CD4-positive, alpha-beta T cell (primary cell): ENCODE results near the gene CMTM6. TPM values are rescaled to one million over a fixed set of nuclear protein-coding genes. Genes with fewer than 3 reads are reported as not detected.
A peak's percentile ranks its signal among the peaks of the same experiment; 100 is the strongest.

Source experiments
- ATAC-seq: fragments of 200-7000 bp; cut with Tn5 transposase; one replicate; pipeline ENCODE4 v1.10.0; 2022; ENCODE audit warnings: mild to moderate bottlenecking; ENCODE audit not compliant: poor library complexity
- CTCF ChIA-PET: fragments of 350-600 bp; sonication (Branson Sonifier 250); formaldehyde crosslinking; loops from one replicate; lab custom pipeline; 2021; ENCODE audit warnings: antibody characterized with exemption, inconsistent platforms; lab: Charles Lee
- POLR2A ChIA-PET: fragments of 350-600 bp; sonication (Branson Sonifier 250); formaldehyde crosslinking; loops from one replicate; lab custom pipeline; 2021; ENCODE audit warnings: antibody characterized with exemption, inconsistent platforms; lab: Charles Lee
- DNase-seq, 14 experiments: peaks; one replicate each; pipeline ENCODE4 v3.0.0-alpha.2; 2013 to 2020; ENCODE audit warnings: mixed read lengths in 2 of 14
- H3K27ac ChIP-seq, 2 donors: one replicate each; pipeline versions ENCODE4 v1.5.1 to v1.7.0; 2013; ENCODE audit warnings: low read length in 2 of 2, low read depth in 1 of 2, mild to moderate bottlenecking in 1 of 2
- H3K27me3 ChIP-seq, 2 experiments: 1 replicate in 1 of 2; 2 replicates in 1 of 2; pipeline versions ENCODE4 v1.6.1 to v1.7.0; 2013; ENCODE audit warnings: low read length in 2 of 2, control low read depth in 1 of 2, mild to moderate bottlenecking in 1 of 2, moderate library complexity in 1 of 2; ENCODE audit not compliant: insufficient read depth in 2 of 2, control insufficient read depth in 1 of 2
- H3K36me3 ChIP-seq: one replicate; pipeline ENCODE4 v1.6.1; 2013; ENCODE audit warnings: low read length, control low read depth; ENCODE audit not compliant: insufficient read depth
- H3K4me1 ChIP-seq: one replicate; pipeline ENCODE4 v1.6.1; 2013; ENCODE audit warnings: low read length, control low read depth; ENCODE audit not compliant: insufficient read depth
- H3K4me3 ChIP-seq: one replicate; pipeline ENCODE4 v1.5.1; 2013; ENCODE audit warnings: mild to moderate bottlenecking, low read length, moderate library complexity
- H3K9me3 ChIP-seq, 2 experiments: 1 replicate in 1 of 2; 2 replicates in 1 of 2; pipeline versions ENCODE4 v1.6.1 to v1.7.0; 2013; ENCODE audit warnings: low read length in 2 of 2, mild to moderate bottlenecking in 2 of 2, control low read depth in 1 of 2, moderate library complexity in 1 of 2; ENCODE audit not compliant: control insufficient read depth in 1 of 2, insufficient read depth in 1 of 2
- H3K27ac Mint-ChIP-seq: one replicate; pipeline ENCODE4 v1.8.0; 2020; ENCODE audit warnings: mixed read lengths
- H3K27me3 Mint-ChIP-seq: one replicate; pipeline ENCODE4 v1.8.0; 2021; ENCODE audit warnings: mixed read lengths
- H3K36me3 Mint-ChIP-seq: one replicate; pipeline ENCODE4 v1.8.0; 2021; ENCODE audit warnings: low read depth, mixed read lengths
- H3K4me1 Mint-ChIP-seq: one replicate; pipeline ENCODE4 v1.8.0; 2021; ENCODE audit warnings: low read depth, mixed read lengths
- H3K4me3 Mint-ChIP-seq: one replicate; pipeline ENCODE4 v1.8.0; 2020; ENCODE audit warnings: mild to moderate bottlenecking, mixed read lengths
- H3K9me3 Mint-ChIP-seq: one replicate; pipeline ENCODE4 v1.8.0; 2020; ENCODE audit warnings: mixed read lengths
- CTCF ChIP-seq: fragments of 200-600 bp; IDR thresholded peaks from one replicate; pipeline ENCODE4 v1.8.0; 2022; ENCODE audit warnings: antibody characterized with exemption, mild to moderate bottlenecking
- intact Hi-C, 2 experiments: fragments of 100-400 bp; cut with DNase I in 1 of 2; cut with micrococcal nuclease in 1 of 2; formaldehyde crosslinking; loops; one replicate each; pipeline versions ENCODE4 v1.15.1 to v1.9.0; 2023 to 2025; cut with DNase I, micrococcal nuclease
- total RNA-seq, 174 experiments: library from RNA in 2 of 174; stranded (reverse) in 2 of 174; gene quantifications; one replicate each; pipeline ENCODE4 v1.2.3 and lab custom pipeline; 2021 to 2026

The CMTM6 gene
- total RNA-seq, 2 experiments from 2014 or later, result 36.5 to 37.8 TPM

DNA sequence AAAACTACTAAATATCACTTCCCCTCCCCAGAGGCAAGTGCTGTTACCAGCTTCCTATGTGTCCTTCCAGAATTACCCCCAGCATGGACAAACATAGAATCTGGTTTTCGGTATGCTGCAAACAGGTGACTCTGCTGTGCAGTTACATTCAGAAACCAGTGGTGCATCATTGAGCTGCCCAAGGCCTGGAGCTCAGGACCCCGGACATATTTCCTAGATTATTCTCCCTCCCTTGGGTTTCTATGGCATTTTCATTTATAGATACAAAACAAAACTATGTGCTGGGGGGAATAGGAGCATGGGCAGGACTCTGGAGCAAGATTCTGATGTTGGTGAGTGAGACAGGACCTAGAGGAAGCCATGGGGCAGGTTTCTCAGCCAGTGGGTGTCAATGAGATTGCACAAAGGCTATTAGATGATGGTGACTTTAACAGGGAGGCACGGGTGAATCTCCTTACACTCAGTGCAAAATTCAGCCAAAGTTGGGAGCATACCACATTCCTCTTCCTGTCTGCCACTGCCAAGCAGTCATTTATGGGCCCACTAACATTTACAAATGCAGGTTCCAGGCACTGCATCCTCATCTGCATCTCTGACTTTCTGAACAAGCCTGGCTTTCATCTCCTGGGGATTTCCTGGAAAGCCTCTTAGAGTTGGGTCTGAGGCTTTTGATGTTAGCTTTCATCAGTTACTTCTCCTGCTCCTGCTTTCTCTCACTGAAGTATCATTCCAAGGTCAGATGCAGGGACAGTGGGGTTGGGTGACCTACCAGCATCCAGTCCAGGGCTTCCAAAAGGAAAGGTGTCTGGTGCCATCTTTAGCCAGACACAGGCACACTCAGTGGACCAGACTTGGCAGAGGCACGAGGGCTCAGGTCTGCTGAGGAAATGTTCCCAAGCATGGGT, 66.5 kb downstream of the CMTM6 start:
- Histone ChIP-seq H3K36me3 (peaks cover 3% of the 10 kb centered on the region), H3K9me3 (no peaks in the 10 kb centered on the region), H3K27ac (peak overlapping the region in 1 of 2 donors; percentile 55), H3K27me3 (no peaks in the 10 kb centered on the region), H3K4me1 (peaks cover 84% of the 10 kb centered on the region), H3K4me3 (no peak overlapping the region)
- Mint-ChIP-seq H3K4me1 (peaks cover 76% of the 10 kb centered on the region), H3K4me3 (peak overlapping the region; percentile 63), H3K9me3 (no peaks in the 10 kb centered on the region), H3K27ac (peak overlapping the region; percentile 95), H3K36me3 (peaks cover 21% of the 10 kb centered on the region), H3K27me3 (no peaks in the 10 kb centered on the region)
- POLR2A ChIA-PET, result interaction anchor here (1.0 to 3.5 kb wide), 4 partner anchors 8 to 21 kb away, joined by 3 to 20 read pairs (median 12); no protein-coding TSS in a partner anchor
- DNase-seq, result peak in 3 of 14 experiments; percentile 49 to 65 (median 58)
- CTCF ChIA-PET, result interaction anchor here (3.8 kb wide), 1 partner anchor 32 kb away, joined by 20 read pairs; no protein-coding TSS in a partner anchor
- TF ChIP-seq CTCF, result no peak
- ATAC-seq, result no peak
- intact Hi-C loops, result no loop called here

DNA sequence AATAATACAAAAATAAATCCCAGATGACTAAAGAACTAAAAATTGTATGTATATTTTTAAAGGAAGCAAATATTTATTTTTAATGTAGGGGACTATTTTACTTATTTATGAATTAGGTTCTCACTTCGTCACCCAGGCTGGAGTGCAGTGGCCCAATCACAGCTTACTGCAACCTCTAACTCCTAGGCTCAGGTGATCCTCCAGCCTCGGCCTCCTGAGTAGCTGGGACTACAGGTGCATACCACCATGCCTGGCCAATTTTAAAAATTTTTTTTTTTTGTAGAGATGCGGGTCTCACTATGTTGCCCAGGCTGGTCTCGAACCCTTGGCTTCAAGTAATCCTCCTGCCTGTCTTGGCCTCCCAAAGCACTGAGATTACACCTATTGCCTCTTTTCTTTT, 68.4 kb downstream of the CMTM6 start:
- peak overlapping the region; percentile 95 for H3K27ac Mint-ChIP-seq
- no peak for ATAC-seq
- intact Hi-C loops, result loop anchor here (5.0 kb wide), 2 partner anchors 33 to 37 kb away; no protein-coding TSS in a partner anchor
- no peak for TF ChIP-seq CTCF
- no peaks in the 10 kb centered on the region for H3K27me3 ChIP-seq
- no peak overlapping the region for H3K4me3 Mint-ChIP-seq
- H3K4me3 ChIP-seq, result no peak overlapping the region
- ChIA-PET POLR2A (interaction anchor here (1.1 to 3.8 kb wide), 8 partner anchors 10 to 63 kb away, joined by 3 to 50 read pairs (median 13); partner anchors contain the start of gene CMTM7), CTCF (interaction anchor here (0.6 to 2.4 kb wide), 5 partner anchors 13 to 34 kb away, joined by 3 to 10 read pairs (median 3); no protein-coding TSS in a partner anchor)
- H3K4me1 Mint-ChIP-seq, result peaks cover 72% of the 10 kb centered on the region
- H3K36me3 ChIP-seq, result peaks cover 3% of the 10 kb centered on the region
- no peaks in the 10 kb centered on the region for H3K27me3 Mint-ChIP-seq
- H3K4me1 ChIP-seq, result peaks cover 80% of the 10 kb centered on the region
- DNase-seq, result no peak
- peak overlapping the region in 1 of 2 donors; percentile 86 for H3K27ac ChIP-seq
- H3K9me3 ChIP-seq, result no peaks in the 10 kb centered on the region
- no peaks in the 10 kb centered on the region for H3K9me3 Mint-ChIP-seq
- peaks cover 24% of the 10 kb centered on the region for H3K36me3 Mint-ChIP-seq

GRCh38 chr3:32432711-32433530, 69.7 kb downstream of the CMTM6 start:
- peaks cover 3% of the 10 kb centered on the region for H3K36me3 ChIP-seq
- H3K27ac ChIP-seq, result peak overlapping the region; percentile 86 to 87
- Mint-ChIP-seq H3K36me3 (peaks cover 18% of the 10 kb centered on the region), H3K27me3 (no peaks in the 10 kb centered on the region), H3K4me3 (peak overlapping the region; percentile 73), H3K4me1 (peaks cover 72% of the 10 kb centered on the region), H3K9me3 (no peaks in the 10 kb centered on the region), H3K27ac (peak overlapping the region; percentile 95)
- ChIA-PET CTCF (interaction anchor here (0.7 to 2.4 kb wide), 9 partner anchors 11 to 340 kb away, joined by 3 to 10 read pairs (median 3); no protein-coding TSS in a partner anchor), POLR2A (interaction anchor here (0.6 to 3.8 kb wide), 19 partner anchors 8 to 1008 kb away, joined by 3 to 50 read pairs (median 4); partner anchors contain the start of genes CMTM6 and CMTM7)
- intact Hi-C loops, result loop anchor here (2.0 to 5.0 kb wide), 3 partner anchors 26 to 36 kb away; no protein-coding TSS in a partner anchor
- peak in 4 of 14 experiments; percentile 38 to 83 (median 78) for DNase-seq
- no peak for TF ChIP-seq CTCF
- ATAC-seq, result peak; percentile 54
- peak overlapping the region; percentile 34 for H3K4me3 ChIP-seq
- H3K9me3 ChIP-seq, result no peaks in the 10 kb centered on the region
- H3K4me1 ChIP-seq, result peaks cover 81% of the 10 kb centered on the region
- no peaks in the 10 kb centered on the region for H3K27me3 ChIP-seq
